ENCODE data around the gene SPTY2D1. TPM values are rescaled to one million over a fixed set of nuclear protein-coding genes. Genes with fewer than 3 reads are reported as not detected.

SPTY2D1 gene
- total and polyA plus RNA-seq, 2 experiments from 2014 or later: 12.3 to 18.7 TPM

- H3K9me2 ChIP-seq (ENCODE audit: insufficient read depth): no peaks in the 10 kb centered on the region
- H3F3A ChIP-seq (ENCODE audit: insufficient read depth): peaks cover 13% of the 10 kb centered on the region; the same call in 1 of the 2 replicates
- peaks cover 10% of the 10 kb centered on the region; the same call in 1 of the 2 replicates for H3K36me3 ChIP-seq (ENCODE audit: low read depth)
- no peak overlapping the region for H3K4me3 ChIP-seq
- peaks cover 19% of the 10 kb centered on the region for H4K20me1 ChIP-seq (ENCODE audit: insufficient read depth)
- H3K27me3 ChIP-seq (replicated peaks; ENCODE audit: insufficient read depth): no peaks in the 10 kb centered on the region
- no peaks in the 10 kb centered on the region for H3K9me3 ChIP-seq (ENCODE audit: low read depth)
- TF ChIP-seq EZH2 (IDR thresholded peaks at IDR 0.05; ENCODE audit: insufficient read depth, poor library complexity, severe bottlenecking): no peak
- TF ChIP-seq EZH2phosphoT487 (IDR thresholded peaks at IDR 0.05; ENCODE audit: insufficient read depth, low read depth): no peak
- no peak overlapping the region for H2AFZ ChIP-seq
- in situ Hi-C loops (cut with MboI): no loop called here
- peak overlapping the region; percentile 43 for H3K27ac ChIP-seq
- WGBS, 2 experiments (ENCODE audit: low coverage in 1 of 2, low lambda C conversion rate in 2 of 2, missing lambda C conversion rate in 2 of 2): 79 to 81% methylated on average over 10 of the region's 10 CpGs
- peaks cover 99% of the 10 kb centered on the region for H3K79me2 ChIP-seq (ENCODE audit: insufficient read depth)
- peak; percentile 17 for DNase-seq
- no peak overlapping the region for H3K4me2 ChIP-seq (ENCODE audit: unreplicated experiment)
- 0 out of 2 replicates have a peak overlapping the region, but pooled peaks have one; percentile 6 for H3K9ac ChIP-seq
- H3K4me1 ChIP-seq (ENCODE audit: insufficient read depth): peaks cover 17% of the 10 kb centered on the region
Observed at GRCh38 chr11:18617688-18618341, 16.3 kb downstream of the SPTY2D1 start.

DNA sequence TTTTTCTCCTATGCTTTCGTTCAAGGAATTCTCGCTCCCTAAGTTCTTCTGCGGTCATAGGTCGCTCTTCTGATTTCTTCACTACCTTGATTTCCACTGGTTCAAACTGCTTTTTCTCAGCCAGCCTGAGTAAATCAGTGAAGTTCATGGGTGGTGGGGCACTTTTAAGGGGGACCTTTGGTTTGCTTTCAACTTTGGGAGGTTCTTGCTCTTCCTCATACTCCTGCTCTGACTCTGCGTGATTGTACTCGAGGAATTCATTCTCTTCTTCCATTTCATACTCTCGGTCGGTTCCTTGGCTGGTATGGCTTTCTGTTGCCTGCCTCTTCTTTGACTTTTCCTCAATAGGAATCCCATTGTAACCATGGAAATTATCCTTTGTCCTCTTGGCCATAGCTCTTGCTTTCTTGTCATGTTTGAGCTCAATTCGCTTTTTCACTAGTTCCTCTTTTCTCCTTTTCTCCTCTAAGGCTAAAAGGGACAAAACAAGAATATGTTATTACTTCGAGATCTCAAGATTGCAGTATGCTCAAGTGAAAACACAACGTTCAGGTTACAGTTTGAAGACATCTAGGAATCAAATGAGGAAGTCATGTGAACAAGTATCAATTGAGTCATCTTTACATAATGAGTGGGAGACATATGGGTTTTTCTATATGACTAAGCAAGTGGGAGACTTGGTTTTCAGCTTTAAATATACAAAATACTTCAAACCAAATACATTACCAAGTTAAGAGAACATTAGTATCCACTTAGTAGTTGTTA is 18.3 kb downstream of the SPTY2D1 start:
- Histone ChIP-seq H3K4me3 (no peak overlapping the region), H3F3A (ENCODE audit: insufficient read depth) (peaks cover 13% of the 10 kb centered on the region; the same call in 1 of the 2 replicates), H4K20me1 (ENCODE audit: insufficient read depth) (peaks cover 13% of the 10 kb centered on the region), H3K9me2 (ENCODE audit: insufficient read depth) (no peaks in the 10 kb centered on the region), H3K36me3 (ENCODE audit: low read depth) (peaks cover 13% of the 10 kb centered on the region), H3K4me1 (ENCODE audit: insufficient read depth) (peaks cover 24% of the 10 kb centered on the region), H2AFZ (no peak overlapping the region), H3K79me2 (ENCODE audit: insufficient read depth) (peaks cover 87% of the 10 kb centered on the region), H3K9me3 (ENCODE audit: low read depth) (no peaks in the 10 kb centered on the region), H3K4me2 (ENCODE audit: unreplicated experiment) (no peak overlapping the region), H3K9ac (no peak overlapping the region), H3K27me3 (replicated peaks; ENCODE audit: insufficient read depth) (no peaks in the 10 kb centered on the region), H3K27ac (no peak overlapping the region)
- in situ Hi-C loops (cut with MboI): no loop called here
- no peak for TF ChIP-seq EZH2phosphoT487 (IDR thresholded peaks at IDR 0.05; ENCODE audit: insufficient read depth, low read depth)
- TF ChIP-seq EZH2 (IDR thresholded peaks at IDR 0.05; ENCODE audit: insufficient read depth, poor library complexity, severe bottlenecking): no peak
- DNase-seq: peak; percentile 22
- WGBS, 2 experiments (ENCODE audit: low coverage in 1 of 2, low lambda C conversion rate in 2 of 2, missing lambda C conversion rate in 2 of 2): 92 to 97% methylated on average over 11 of the region's 11 CpGs

- in situ Hi-C loops (cut with MboI): no loop called here
- peaks cover 13% of the 10 kb centered on the region for H4K20me1 ChIP-seq (ENCODE audit: insufficient read depth)
- no peaks in the 10 kb centered on the region for H3K9me2 ChIP-seq (ENCODE audit: insufficient read depth)
Observed at GRCh38 chr11:18614667-18615066, 19.5 kb downstream of the SPTY2D1 start.

GRCh38 chr11:18612394-18612793 is 21.7 kb downstream of the SPTY2D1 start:
- no peak overlapping the region for H3K4me2 ChIP-seq (ENCODE audit: unreplicated experiment)
- no peak overlapping the region for H3K27ac ChIP-seq
- no peaks in the 10 kb centered on the region for H3K9me2 ChIP-seq (ENCODE audit: insufficient read depth)
- no peaks in the 10 kb centered on the region for H3K27me3 ChIP-seq (replicated peaks; ENCODE audit: insufficient read depth)
- in situ Hi-C loops (cut with MboI): no loop called here
- peaks cover 54% of the 10 kb centered on the region for H3K79me2 ChIP-seq (ENCODE audit: insufficient read depth)
- peaks cover 14% of the 10 kb centered on the region for H3K4me1 ChIP-seq (ENCODE audit: insufficient read depth)
- no peak overlapping the region for H2AFZ ChIP-seq
- no peaks in the 10 kb centered on the region for H3K9me3 ChIP-seq (ENCODE audit: low read depth)
- H3K9ac ChIP-seq: no peak overlapping the region
- no peak for DNase-seq
- H3K4me3 ChIP-seq: no peak overlapping the region
- peaks cover 21% of the 10 kb centered on the region for H3K36me3 ChIP-seq (ENCODE audit: low read depth)
- 86 to 90% methylated on average over 4 of the region's 4 CpGs for WGBS, 2 experiments (ENCODE audit: low coverage in 1 of 2, low lambda C conversion rate in 2 of 2, missing lambda C conversion rate in 2 of 2)
- H3F3A ChIP-seq (ENCODE audit: insufficient read depth): peaks cover 4% of the 10 kb centered on the region; the same call in 1 of the 2 replicates
- TF ChIP-seq EZH2phosphoT487 (IDR thresholded peaks at IDR 0.05; ENCODE audit: insufficient read depth, low read depth) (no peak), EZH2 (IDR thresholded peaks at IDR 0.05; ENCODE audit: insufficient read depth, poor library complexity, severe bottlenecking) (no peak)
- no peaks in the 10 kb centered on the region for H4K20me1 ChIP-seq (ENCODE audit: insufficient read depth)

More at GRCh38 chr11:18614667-18615066, 19.5 kb downstream of the SPTY2D1 start:
- Histone ChIP-seq H3K79me2 (ENCODE audit: insufficient read depth) (peaks cover 76% of the 10 kb centered on the region), H3K9ac (no peak overlapping the region), H3K4me1 (ENCODE audit: insufficient read depth) (peaks cover 24% of the 10 kb centered on the region), H3K27ac (no peak overlapping the region), H3K4me2 (ENCODE audit: unreplicated experiment) (no peak overlapping the region), H3K27me3 (replicated peaks; ENCODE audit: insufficient read depth) (no peaks in the 10 kb centered on the region), H3F3A (ENCODE audit: insufficient read depth) (peaks cover 13% of the 10 kb centered on the region; the same call in 1 of the 2 replicates), H2AFZ (no peak overlapping the region), H3K4me3 (no peak overlapping the region), H3K36me3 (ENCODE audit: low read depth) (peaks cover 15% of the 10 kb centered on the region), H3K9me3 (ENCODE audit: low read depth) (no peaks in the 10 kb centered on the region)
- DNase-seq: no peak
- WGBS, 2 experiments (ENCODE audit: low coverage in 1 of 2, low lambda C conversion rate in 2 of 2, missing lambda C conversion rate in 2 of 2): 95 to 97% methylated on average over 9 to 10 of the region's 10 CpGs
- no peak for TF ChIP-seq EZH2 (IDR thresholded peaks at IDR 0.05; ENCODE audit: insufficient read depth, poor library complexity, severe bottlenecking)
- TF ChIP-seq EZH2phosphoT487 (IDR thresholded peaks at IDR 0.05; ENCODE audit: insufficient read depth, low read depth): no peak

All from GM23248 (cell line).